GM13976 (cell line): ENCODE measurements around the gene KIF14.
"Not testable (repeated sequence)": the region's sequence is repeated elsewhere in the genome, so short reads cannot be mapped to it uniquely, and the experiment has no call there.

Experiments used
- DNase-seq: peaks from one replicate; pipeline ENCODE4 v3.0.0; 2012; ENCODE audit warnings: low spot score
- CTCF ChIP-seq: IDR thresholded peaks from 2 replicates; pipeline ENCODE4 v1.5.1; 2012; ENCODE audit warnings: borderline replicate concordance, mild to moderate bottlenecking; ENCODE audit not compliant: insufficient read depth; ENCODE audit errors: extremely low read depth, missing control alignments, control extremely low read depth
- in situ Hi-C: fragments of 300-500 bp; cut with MboI; formaldehyde crosslinking; loops from one replicate; pipeline ENCODE4 v1.12.0; 2022; ENCODE audit warnings: low sequenced_read_pairs, mixed read lengths, inconsistent platforms; ENCODE audit not compliant: unreplicated experiment

Gene KIF14

GRCh38 chr1:200528858-200529606, 91.5 kb downstream of the KIF14 start:
- in situ Hi-C loops, result no loop called here
- TF ChIP-seq CTCF, result no peak
- no peak for DNase-seq

DNA sequence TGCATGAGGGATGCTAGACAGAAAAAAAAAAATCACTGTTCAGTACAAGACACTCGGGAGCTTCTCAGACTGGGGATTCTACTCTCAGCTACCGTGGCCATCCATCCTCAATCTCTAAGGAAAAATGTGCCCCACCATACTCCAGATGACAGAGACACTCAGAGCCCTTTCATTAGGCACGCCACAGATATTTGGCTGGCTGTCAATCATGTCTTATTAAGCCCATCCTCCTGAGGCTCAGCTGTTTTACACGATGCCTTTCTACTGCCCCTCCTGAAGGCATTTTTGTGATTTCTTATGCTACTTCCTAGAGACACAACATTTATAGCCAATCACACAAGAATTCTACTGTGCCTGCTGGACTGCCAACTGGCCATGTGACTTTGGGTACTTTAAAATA, 92.9 kb downstream of the KIF14 start:
- TF ChIP-seq CTCF, result no peak
- no peak for DNase-seq
- in situ Hi-C loops, result no loop called here

- DNase-seq, result peak; percentile 35
- TF ChIP-seq CTCF, result no peak
Observed at GRCh38 chr1:200526709-200527612, 93.6 kb downstream of the KIF14 start.

DNA sequence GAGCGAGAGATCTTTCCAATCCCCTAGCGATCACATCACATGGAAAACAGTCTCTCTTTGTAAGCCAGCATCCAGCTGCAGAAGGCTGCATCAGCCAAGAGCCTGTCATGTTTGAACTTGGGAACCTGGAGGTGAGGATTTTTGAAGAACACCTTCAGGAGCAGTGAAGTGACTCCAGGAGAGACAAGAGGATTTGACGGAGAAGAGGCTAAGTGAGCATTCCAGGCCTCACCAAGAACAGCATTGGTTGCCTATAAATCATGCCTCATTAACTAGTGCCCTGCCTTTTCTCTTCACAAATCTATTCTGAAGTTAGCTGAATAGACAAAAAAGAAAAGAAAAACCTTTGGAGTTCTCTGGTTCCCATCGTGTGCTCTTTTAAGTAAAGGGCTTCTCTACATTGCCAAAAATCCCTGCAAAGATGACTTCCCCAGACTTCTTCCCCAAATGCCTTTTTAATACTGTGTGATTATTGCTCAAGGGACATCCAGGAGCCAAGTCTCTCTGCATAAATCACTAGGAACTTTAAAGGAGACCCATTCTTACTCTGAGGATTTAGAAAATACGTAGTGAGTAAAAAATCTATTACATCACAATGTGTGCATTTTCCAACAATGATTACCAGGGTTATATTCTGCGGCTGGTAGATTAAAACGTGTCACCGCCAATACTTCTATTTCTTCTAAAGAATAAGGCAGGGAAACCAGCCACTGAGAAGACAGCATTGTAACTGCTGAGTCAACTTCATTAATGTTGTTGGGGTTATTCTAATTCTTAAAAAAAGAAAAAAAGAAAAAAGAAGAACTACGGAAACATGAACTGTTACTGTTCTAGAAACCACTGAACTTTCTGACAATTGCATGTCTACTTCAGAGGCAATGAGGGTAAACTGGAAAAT, 95.2 kb downstream of the KIF14 start:
- in situ Hi-C loops, result no loop called here
- no peak for TF ChIP-seq CTCF
- no peak for DNase-seq

More at GRCh38 chr1:200526709-200527612, 93.6 kb downstream of the KIF14 start:
- in situ Hi-C loops, result no loop called here

GRCh38 chr1:200524551-200524950, 96.0 kb downstream of the KIF14 start:
- in situ Hi-C loops, DNase-seq: not testable (repeated sequence)

GRCh38 chr1:200524092-200524491, 96.5 kb downstream of the KIF14 start:
- no peak for TF ChIP-seq CTCF
- in situ Hi-C loops, result no loop called here
- DNase-seq, result no peak

DNA sequence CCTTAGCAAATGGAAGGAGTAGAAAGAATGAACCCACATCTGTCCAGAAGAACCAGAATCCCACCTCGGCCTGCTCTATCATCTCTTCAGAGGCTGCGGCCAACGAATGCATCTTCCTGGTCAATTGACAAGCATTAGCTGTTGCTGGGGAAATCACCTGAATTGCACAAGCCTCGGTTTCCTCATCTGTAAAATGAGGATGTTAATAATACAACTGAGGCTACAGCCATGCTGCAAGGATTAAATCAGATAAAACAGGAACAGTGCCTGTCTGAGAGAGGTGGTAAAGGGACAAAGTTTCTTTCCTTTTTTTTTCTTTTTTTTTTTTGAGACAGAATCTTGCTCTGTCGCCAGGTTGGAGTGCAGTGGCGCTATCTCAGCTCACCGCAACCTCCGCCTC, 99.8 kb downstream of the KIF14 start:
- no peak for DNase-seq
- TF ChIP-seq CTCF, result no peak
- in situ Hi-C loops, result no loop called here
